C4-2B (cell line): Measurements from ENCODE around the gene IQCC.
"Not testable (repeated sequence)": the region's sequence is repeated elsewhere in the genome, so short reads cannot be mapped to it uniquely, and the experiment has no call there.

ENCODE experiments used
- H3K27ac ChIP-seq: fragments of 450-650 bp; 2 replicates; pipeline ENCODE4 v1.5.1; 2017
- ZFX ChIP-seq: fragments of 450-650 bp; IDR thresholded peaks from 2 replicates; pipeline ENCODE4 v1.6.1; 2017
- TF ChIP-seq, protein P1 (sequence below): fragments of 450-650 bp; conservative IDR thresholded peaks from 2 replicates; pipeline ENCODE4 v1.5.1; 2017; ENCODE audit warnings: mild to moderate bottlenecking

IQCC gene

DNA sequence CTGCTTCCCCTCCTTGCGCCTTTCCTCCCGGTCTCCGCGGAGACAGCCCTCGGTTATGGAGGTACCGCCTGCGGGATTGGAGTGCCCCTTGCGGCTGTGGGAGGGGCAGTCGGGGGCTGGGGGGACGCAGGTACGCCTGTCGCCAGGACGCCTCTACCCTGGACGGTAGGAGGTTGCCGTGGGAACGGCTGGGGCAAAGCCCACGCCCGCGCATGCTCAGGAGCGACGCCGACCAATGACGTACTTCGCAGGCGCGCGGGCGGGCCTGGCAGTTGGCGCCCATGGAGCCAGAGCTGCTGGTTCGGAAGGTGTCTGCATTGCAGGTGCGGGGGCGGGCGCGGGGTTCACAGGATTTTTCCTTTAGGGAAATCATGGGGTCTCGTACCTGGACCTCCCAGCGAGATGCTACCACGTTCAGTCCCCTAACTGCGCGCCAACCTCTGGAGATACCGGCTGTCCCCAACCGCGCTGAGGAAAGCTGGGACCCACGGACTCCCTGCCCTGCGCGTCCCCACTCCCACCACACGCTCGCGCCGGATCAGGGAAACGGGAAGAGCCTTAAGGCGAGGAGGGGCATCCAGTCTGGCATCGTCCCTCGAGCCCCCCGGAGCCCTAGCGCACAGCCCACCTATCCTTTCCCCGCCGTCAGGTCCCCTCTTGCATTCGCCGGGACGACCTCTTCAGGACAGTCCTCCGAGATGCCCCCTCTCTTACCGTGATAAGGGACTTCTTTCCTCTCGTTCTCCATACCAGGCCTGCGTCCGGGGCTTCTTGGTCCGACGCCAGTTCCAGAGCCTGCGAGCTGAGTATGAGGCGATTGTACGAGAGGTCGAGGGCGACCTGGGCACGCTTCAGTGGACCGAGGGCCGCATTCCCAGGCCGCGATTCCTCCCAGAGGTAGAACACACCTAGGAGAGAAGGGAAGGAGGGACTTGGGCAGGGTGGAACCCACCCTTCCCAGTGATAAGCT lies at the start of gene IQCC:
TSS of gene IQCC (plus strand) at position 271 of the 970 bp plus-strand sequence. CDS start at position 282, 11 bp downstream.
- peak; percentile 49; the same call in 1 of the 2 replicates for TF ChIP-seq ZFX
- TF ChIP-seq, protein P1, sequence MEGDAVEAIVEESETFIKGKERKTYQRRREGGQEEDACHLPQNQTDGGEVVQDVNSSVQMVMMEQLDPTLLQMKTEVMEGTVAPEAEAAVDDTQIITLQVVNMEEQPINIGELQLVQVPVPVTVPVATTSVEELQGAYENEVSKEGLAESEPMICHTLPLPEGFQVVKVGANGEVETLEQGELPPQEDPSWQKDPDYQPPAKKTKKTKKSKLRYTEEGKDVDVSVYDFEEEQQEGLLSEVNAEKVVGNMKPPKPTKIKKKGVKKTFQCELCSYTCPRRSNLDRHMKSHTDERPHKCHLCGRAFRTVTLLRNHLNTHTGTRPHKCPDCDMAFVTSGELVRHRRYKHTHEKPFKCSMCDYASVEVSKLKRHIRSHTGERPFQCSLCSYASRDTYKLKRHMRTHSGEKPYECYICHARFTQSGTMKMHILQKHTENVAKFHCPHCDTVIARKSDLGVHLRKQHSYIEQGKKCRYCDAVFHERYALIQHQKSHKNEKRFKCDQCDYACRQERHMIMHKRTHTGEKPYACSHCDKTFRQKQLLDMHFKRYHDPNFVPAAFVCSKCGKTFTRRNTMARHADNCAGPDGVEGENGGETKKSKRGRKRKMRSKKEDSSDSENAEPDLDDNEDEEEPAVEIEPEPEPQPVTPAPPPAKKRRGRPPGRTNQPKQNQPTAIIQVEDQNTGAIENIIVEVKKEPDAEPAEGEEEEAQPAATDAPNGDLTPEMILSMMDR = no peak
- H3K27ac ChIP-seq = peak within 1 kb of the TSS; percentile 74

DNA sequence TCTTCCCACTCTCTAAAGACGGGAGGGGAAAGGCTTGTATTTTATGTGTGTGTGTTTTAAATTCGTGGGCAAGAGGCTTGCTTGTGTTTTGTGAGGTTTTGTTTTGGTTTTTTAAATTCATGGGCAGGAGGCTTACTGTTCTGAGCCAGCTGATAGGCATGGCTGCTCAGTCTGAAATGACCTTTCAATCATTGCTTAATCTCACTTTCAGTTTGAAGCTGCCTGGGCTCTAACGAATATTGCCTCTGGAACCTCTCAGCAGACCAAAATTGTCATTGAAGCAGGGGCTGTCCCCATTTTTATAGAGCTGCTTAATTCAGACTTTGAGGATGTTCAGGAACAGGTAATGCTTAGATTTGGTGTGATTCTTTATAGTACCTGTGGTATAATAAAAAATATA lies 46.3 kb upstream of the IQCC start:
- no peak overlapping the region for H3K27ac ChIP-seq
- TF ChIP-seq, protein P1 = no peak
- TF ChIP-seq ZFX = no peak

DNA sequence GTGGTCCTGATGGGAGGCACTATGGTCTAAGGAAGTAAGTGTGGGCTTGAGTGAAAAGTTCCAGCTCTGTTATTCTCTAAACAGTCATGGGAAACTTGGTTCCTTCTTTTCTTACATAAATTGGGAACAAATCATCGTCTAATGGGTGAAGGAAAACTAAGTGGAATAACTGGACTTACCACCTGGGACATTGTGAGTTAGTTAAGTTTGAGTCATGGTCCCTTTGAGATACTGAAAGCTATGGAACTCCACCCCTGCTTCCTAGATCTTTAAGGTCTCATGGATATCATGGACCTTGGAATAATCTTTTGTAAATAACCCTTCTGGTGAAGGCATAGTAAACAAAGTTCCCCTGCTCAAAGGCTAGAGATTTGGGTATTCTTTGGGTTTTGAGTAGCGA lies 42.1 kb upstream of the IQCC start:
- TF ChIP-seq, protein P1 = no peak
- no peak for TF ChIP-seq ZFX
- no peak overlapping the region for H3K27ac ChIP-seq

DNA sequence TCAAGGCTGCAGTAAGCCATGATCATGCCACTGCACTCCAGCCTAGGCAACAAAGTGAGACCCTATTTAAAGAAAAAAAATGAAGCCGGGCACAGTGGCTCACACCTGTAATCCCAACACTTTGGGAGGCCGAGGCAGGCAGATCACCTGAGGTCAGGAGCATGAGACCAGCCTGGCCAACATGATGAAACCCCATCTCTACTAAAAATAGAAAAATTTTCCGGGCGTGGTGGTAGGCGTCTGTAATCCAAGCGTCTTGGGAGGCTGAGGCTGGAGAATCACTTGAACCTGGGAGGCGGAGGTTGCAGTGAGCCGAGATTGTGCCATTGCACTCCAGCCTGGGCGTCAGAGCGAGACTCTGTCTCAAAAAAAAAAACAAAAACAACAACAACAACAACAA lies 39.8 kb upstream of the IQCC start:
- not testable (repeated sequence) for H3K27ac ChIP-seq

DNA sequence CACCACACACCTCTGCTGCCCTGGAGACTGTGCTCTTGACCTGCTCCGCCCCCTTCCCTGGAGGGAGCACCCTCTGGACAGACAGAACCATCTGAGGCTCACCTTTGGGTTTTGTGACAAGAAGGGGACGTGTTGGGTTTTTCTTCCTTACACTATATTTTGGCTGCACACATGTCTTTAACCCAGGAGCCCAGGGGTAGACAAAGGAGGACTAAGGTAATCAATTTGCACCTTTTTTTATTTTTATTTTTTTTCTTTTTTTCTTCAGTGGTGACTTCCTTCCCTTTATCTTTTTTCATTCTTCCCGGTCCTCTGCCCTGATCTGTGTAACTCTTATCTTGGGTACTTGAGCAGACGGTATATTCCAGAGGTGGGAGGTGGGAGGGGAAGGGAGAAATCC lies 34.5 kb upstream of the IQCC start:
- TF ChIP-seq, protein P1 = no peak
- TF ChIP-seq ZFX = no peak
- H3K27ac ChIP-seq = no peak overlapping the region

DNA sequence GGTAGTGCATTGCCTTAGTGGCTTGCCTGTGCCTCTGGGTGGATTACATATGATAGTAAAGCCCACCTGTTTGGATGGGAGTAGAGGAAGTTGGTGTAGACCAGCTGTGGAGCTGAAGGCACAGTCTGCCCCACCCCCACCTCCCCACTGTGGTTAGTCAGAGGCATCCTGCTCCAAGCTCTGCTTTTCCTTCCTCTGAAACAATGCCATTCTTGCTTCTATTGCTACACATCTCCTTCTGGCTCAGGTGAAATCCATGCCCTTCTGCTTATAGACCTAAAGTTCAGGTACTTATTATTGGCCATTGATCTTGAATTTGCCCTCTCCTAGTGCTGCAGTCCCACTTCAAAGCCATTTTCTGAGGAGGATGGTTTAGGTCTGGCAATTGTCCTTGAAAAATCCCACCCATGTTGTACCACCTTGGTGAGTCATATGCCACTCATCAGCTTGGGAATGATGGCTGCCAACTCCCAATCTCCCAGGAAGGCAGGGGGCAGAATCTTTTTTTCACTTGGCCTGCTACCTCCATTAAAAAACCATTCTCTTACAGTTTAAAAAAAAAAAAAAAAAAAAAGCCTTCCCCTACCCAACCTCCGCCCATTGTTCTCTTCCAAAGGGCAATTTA lies 32.7 kb upstream of the IQCC start:
- no peak overlapping the region for H3K27ac ChIP-seq
- no peak for TF ChIP-seq ZFX
- TF ChIP-seq, protein P1 = no peak

DNA sequence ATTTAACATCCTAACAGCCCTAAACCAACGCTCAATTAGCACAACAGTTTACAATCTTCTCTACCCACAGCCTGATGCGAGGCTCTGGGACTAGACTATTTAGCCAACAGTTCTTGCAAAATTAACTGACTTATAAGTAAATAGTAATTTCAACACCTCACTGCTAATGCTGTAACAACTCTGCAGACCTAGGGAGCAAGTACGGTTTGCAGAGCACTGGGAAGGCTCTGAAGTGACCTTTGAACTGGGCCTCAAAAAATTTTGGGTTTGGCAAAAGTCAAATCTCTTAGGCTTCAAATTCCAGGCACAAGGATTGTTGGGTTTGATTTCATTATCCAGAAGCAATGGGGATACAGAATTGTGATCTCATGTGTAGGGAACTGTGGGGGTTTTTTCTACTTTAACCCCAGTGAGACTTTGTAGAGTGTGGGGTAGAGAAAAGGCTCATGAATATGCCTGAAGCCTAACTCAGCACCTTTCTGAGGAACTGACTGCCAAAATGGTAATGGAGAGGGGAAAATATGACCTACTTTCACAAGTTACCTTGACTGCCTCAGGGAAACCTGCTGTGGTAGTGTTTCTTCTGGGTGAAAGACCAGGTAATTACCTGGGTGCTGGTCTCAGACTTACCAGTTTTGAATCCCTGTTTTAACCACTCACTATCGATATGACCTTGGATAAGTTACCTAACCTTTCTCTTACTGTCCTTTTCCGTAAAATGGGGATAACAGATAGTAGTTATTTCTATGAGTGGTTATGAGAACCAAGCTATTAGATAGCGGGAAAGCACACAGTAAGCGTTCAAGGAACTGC lies 26.9 kb upstream of the IQCC start:
- peak overlapping the region; percentile 94 for H3K27ac ChIP-seq
- TF ChIP-seq, protein P1 = no peak
- TF ChIP-seq ZFX = no peak
